ENCODE results near the gene USF1. TPM values are rescaled to one million over a fixed set of nuclear protein-coding genes. Genes with fewer than 3 reads are reported as not detected.
A peak's percentile ranks its signal among the peaks of the same experiment; 100 is the strongest.

Gene USF1
- total and polyA plus RNA-seq, 11 donors = 20.2 to 51.1 (median 30.7) TPM

DNA sequence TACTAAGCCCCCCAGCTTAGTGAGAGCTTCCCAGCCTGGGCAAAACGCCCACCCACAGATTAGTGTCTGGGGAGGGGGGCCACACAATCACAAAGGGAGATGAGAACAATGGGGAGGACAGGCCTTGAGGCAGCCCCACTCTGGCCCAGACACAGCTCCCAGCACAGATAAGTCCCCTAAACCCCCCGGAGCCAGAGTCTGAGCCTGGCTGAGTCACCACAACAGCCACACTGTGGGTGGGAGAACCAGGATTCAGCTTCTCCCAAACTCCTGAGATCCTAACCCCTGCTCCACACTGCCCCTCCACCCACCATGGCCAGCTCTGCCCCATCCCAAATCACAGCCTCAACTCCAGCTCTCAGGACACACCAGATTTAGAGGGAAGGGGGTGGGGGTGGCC, 39.4 kb upstream of the USF1 start:
- peaks cover 0 to 16% (median 0%) of the 10 kb centered on the region in 12 donors for H3K4me1 ChIP-seq
- no peaks in the 10 kb centered on the region for H3K36me3 ChIP-seq
- no peak overlapping the region for H3K27ac ChIP-seq
- H3K27me3 ChIP-seq = no peaks in the 10 kb centered on the region
- DNase-seq (no peak), ATAC-seq (peak in 1 of 4 donors; percentile 28)
- TF ChIP-seq, protein P1, sequence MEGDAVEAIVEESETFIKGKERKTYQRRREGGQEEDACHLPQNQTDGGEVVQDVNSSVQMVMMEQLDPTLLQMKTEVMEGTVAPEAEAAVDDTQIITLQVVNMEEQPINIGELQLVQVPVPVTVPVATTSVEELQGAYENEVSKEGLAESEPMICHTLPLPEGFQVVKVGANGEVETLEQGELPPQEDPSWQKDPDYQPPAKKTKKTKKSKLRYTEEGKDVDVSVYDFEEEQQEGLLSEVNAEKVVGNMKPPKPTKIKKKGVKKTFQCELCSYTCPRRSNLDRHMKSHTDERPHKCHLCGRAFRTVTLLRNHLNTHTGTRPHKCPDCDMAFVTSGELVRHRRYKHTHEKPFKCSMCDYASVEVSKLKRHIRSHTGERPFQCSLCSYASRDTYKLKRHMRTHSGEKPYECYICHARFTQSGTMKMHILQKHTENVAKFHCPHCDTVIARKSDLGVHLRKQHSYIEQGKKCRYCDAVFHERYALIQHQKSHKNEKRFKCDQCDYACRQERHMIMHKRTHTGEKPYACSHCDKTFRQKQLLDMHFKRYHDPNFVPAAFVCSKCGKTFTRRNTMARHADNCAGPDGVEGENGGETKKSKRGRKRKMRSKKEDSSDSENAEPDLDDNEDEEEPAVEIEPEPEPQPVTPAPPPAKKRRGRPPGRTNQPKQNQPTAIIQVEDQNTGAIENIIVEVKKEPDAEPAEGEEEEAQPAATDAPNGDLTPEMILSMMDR (IDR thresholded peaks at IDR 0.05) = no peak
- TF ChIP-seq POLR2A (IDR thresholded peaks at IDR 0.05) = no peak
- no peak overlapping the region for H3K4me3 ChIP-seq
- intact Hi-C loops (cut with DNase I) = no loop called here
- WGBS, 4 donors = 38 to 83% (median 69%) methylated on average over 1 to 2 of the region's 2 CpGs
- no peaks in the 10 kb centered on the region for H3K9me3 ChIP-seq

DNA sequence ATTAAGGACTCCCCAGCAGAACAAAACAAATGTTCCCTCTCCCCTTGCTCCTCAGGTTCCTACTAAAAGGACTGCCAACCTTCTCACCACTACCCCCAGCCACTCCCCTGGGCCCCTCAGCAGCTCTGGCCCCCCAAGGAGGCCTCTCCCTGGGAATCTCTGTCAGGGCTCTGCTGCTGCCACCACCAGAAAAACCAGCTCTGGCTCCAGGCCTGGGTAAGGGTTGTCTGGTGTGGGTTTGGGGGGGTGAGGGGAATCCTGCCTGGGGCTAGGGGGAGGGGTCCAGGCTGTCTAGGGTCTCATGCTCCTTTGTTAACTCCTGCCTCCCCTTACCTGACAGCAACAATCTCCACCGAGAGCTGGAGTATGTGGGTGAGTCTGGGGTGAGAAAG, 38.8 kb upstream of the USF1 start:
- DNase-seq (no peak), ATAC-seq (no peak)
- Histone ChIP-seq H3K27ac (no peak overlapping the region), H3K4me3 (no peak overlapping the region), H3K9me3 (no peaks in the 10 kb centered on the region), H3K4me1 (peaks cover 0 to 16% (median 0%) of the 10 kb centered on the region in 12 donors), H3K36me3 (no peaks in the 10 kb centered on the region), H3K27me3 (peaks cover 0 to 3% (median 0%) of the 10 kb centered on the region in 9 donors)
- TF ChIP-seq POLR2A (IDR thresholded peaks at IDR 0.05) = no peak
- TF ChIP-seq, protein P1 (IDR thresholded peaks at IDR 0.05) = no peak
- intact Hi-C loops (cut with DNase I) = no loop called here
- WGBS, 4 donors = 83 to 95% (median 88%) methylated on average over 1 of the region's 1 CpG

GRCh38 chr1:161083748-161084596, 38.2 kb upstream of the USF1 start:
- Histone ChIP-seq H3K36me3 (no peaks in the 10 kb centered on the region), H3K27me3 (peaks cover 0 to 5% (median 0%) of the 10 kb centered on the region in 9 donors), H3K4me1 (peaks cover 0 to 16% (median 0%) of the 10 kb centered on the region in 12 donors), H3K27ac (peak overlapping the region in 1 of 12 donors; percentile 34), H3K4me3 (no peak overlapping the region), H3K9me3 (no peaks in the 10 kb centered on the region)
- ATAC-seq = no peak
- 69 to 83% (median 78%) methylated on average over 10 of the region's 10 CpGs for WGBS, 4 donors
- no peak for DNase-seq
- TF ChIP-seq, protein P1 (IDR thresholded peaks at IDR 0.05) = no peak
- no peak for TF ChIP-seq POLR2A (IDR thresholded peaks at IDR 0.05)
- intact Hi-C loops (cut with DNase I) = no loop called here

DNA sequence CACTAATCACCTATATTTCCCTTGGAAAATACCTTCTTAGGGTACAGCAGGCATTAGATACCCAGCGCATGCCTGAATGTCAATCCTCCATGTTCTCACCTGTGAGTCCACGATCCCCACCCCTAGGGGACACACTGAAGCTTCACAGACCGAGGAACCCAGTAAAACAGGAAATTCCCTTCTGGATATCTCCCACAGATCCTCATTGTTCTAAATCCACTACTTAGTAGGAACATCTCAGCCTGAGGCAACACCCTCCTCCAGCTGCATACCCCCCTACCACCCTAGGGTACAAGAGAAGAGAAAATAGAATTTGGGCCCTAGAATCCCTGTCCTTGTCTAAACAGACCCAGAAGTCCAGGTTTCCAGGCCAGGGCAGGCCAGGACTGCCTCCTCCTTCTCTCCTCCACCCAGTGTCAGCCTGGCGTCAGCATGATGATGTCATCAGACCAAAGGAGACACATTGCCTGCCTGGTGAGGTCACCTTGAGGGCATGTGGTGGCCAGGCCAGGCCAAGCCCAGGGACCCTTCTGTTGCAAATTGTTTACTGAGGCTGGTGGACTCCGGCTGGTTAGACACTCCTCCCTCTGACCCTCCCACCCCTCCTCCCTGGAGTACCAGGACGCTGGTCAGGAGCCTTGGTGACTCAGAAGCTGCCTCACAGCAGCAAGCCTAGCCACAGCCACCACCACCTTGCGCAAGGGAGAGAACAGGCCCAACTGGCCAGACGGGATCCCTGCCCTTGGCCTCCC, 37.4 kb upstream of the USF1 start:
- Histone ChIP-seq H3K4me3 (no peak overlapping the region), H3K9me3 (no peaks in the 10 kb centered on the region), H3K27me3 (peaks cover 0 to 5% (median 0%) of the 10 kb centered on the region in 9 donors), H3K27ac (peak overlapping the region in 1 of 12 donors; percentile 34), H3K4me1 (peaks cover 0 to 16% (median 0%) of the 10 kb centered on the region in 12 donors), H3K36me3 (no peaks in the 10 kb centered on the region)
- WGBS, 4 donors = 56 to 67% (median 62%) methylated on average over 4 to 8 of the region's 8 CpGs
- TF ChIP-seq, protein P1 (IDR thresholded peaks at IDR 0.05) = no peak
- TF ChIP-seq POLR2A (IDR thresholded peaks at IDR 0.05) = no peak
- intact Hi-C loops (cut with DNase I) = no loop called here
- peak; percentile 52 to 94 (median 84) for ATAC-seq
- DNase-seq = peak in 3 of 5 donors; percentile 79 to 85 (median 81)
